Measurements from ENCODE around the gene PVR.

DNA sequence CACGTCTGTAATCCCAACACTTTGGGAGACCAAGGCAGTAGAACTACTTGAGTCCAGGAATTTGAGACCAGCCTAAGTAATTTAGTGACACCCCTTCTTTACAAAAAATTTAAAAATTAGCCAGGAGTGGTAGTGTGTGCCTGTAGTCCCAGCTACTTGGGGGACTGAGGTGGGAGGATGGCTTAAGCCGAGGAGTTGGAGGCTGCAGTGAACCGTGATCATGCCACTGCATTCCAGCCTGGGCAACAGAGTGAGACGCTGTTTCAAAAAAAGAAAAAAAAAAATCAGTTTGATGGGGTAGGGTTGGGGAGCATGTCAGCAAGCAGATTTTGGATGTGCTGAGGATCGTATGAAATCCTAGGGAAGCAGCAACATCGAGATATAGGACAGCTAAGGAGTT is 31.8 kb downstream of the PVR start:
- TF ChIP-seq BHLHE40 (IDR thresholded peaks at IDR 0.05; ENCODE audit: borderline replicate concordance), result no peak
- TF ChIP-seq PKNOX1 (IDR thresholded peaks at IDR 0.05), result no peak
- TF ChIP-seq LEF1 (IDR thresholded peaks at IDR 0.05; ENCODE audit: borderline replicate concordance), result no peak
- TF ChIP-seq ELF4 (IDR thresholded peaks at IDR 0.05), result no peak
- no peak for TF ChIP-seq TARDBP (IDR thresholded peaks at IDR 0.05)
- TF ChIP-seq ARNT (IDR thresholded peaks at IDR 0.05), result no peak
- no peak for TF ChIP-seq FOXK2 (IDR thresholded peaks at IDR 0.05)
- no peak for TF ChIP-seq SP1 (IDR thresholded peaks at IDR 0.05)
- no peak for TF ChIP-seq FOXA1 (IDR thresholded peaks at IDR 0.05)
- TF ChIP-seq ZNF384 (IDR thresholded peaks at IDR 0.05), result no peak
- TF ChIP-seq FOXM1 (IDR thresholded peaks at IDR 0.05; ENCODE audit: borderline replicate concordance), result no peak
